Gastroesophageal sphincter (tissue), 3 donors: ENCODE measurements around the gene ANK3.

ENCODE experiments used
- CTCF ChIP-seq, 4 experiments: fragments of 200-600 bp in 2 of 4; fragments of 450-650 bp in 2 of 4; sonication (generic) in 1 of 4; IDR thresholded peaks; one replicate each; pipeline ENCODE4 v1.5.1; 2017 to 2019; ENCODE audit warnings: antibody characterized with exemption in 4 of 4, mild to moderate bottlenecking in 2 of 4, moderate library complexity in 2 of 4
- EP300 ChIP-seq: sonication (generic); formaldehyde crosslinking; IDR thresholded peaks from one replicate; pipeline ENCODE4 v1.6.1; 2017; ENCODE audit warnings: antibody characterized with exemption, mild to moderate bottlenecking
- POLR2A ChIP-seq, 2 donors: fragments of 450-650 bp; IDR thresholded peaks; one replicate each; pipeline ENCODE4 v1.6.1; 2017; ENCODE audit warnings: antibody characterized with exemption in 2 of 2, mild to moderate bottlenecking in 2 of 2, moderate library complexity in 1 of 2

- TF ChIP-seq CTCF (IDR thresholded peaks at IDR 0.05) (no peak), EP300 (no peak), POLR2A (IDR thresholded peaks at IDR 0.05) (no peak)
These were observed 177.5 kb downstream of the ANK3 start for GRCh38 chr10:60212195-60212594.
